IPS-18a (cell line): ENCODE results near the gene L1CAM.

Experiments
- H3K27ac ChIP-seq: one replicate; pipeline ENCODE4 v1.5.1; 2013; ENCODE audit warnings: low read length
- H3K27me3 ChIP-seq: one replicate; pipeline ENCODE4 v1.6.1; 2013; ENCODE audit warnings: mild to moderate bottlenecking, low read length; ENCODE audit not compliant: control insufficient read depth, insufficient read depth
- H3K36me3 ChIP-seq: one replicate; pipeline ENCODE4 v1.6.1; 2013; ENCODE audit warnings: low read depth, low read length; ENCODE audit not compliant: control insufficient read depth
- H3K4me1 ChIP-seq: one replicate; pipeline ENCODE4 v1.6.1; 2013; ENCODE audit warnings: low read depth, low read length; ENCODE audit not compliant: control insufficient read depth
- H3K4me3 ChIP-seq: one replicate; pipeline ENCODE4 v1.5.1; 2013; ENCODE audit warnings: low read length
- H3K9ac ChIP-seq: one replicate; pipeline ENCODE4 v1.6.1; 2013; ENCODE audit warnings: mild to moderate bottlenecking, low read length, moderate library complexity
- H3K9me3 ChIP-seq: one replicate; pipeline ENCODE4 v1.6.1; 2013; ENCODE audit warnings: low read depth, low read length; ENCODE audit not compliant: control insufficient read depth

The L1CAM gene

DNA sequence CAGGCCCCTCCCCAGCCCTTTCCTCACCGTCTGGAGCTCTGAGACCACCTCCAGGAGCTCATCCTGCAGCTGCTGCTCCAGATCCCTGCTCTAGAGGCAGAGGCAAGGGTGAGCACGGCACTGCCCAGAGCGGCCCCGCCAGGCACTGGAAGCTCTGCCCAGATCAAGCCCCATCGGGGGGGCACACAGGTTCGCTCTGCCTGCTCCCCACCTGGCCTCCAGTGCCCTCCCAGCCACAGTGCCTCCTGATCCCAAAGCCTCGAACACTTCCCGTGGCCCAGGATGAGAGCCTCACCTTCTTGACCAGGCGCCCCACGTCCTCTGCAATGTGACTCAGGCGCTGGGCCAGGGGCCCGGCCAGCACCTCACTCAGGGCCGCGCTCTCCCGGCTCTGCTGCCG lies 35.1 kb upstream of the L1CAM start:
- H3K27ac ChIP-seq = no peak overlapping the region
- no peak overlapping the region for H3K9ac ChIP-seq
- H3K9me3 ChIP-seq = peaks cover 2% of the 10 kb centered on the region
- H3K27me3 ChIP-seq = no peaks in the 10 kb centered on the region
- H3K36me3 ChIP-seq = no peaks in the 10 kb centered on the region
- no peak overlapping the region for H3K4me3 ChIP-seq
- peaks cover 3% of the 10 kb centered on the region for H3K4me1 ChIP-seq

GRCh38 chrX:153920546-153920945 lies 34.6 kb upstream of the L1CAM start:
- H3K27ac ChIP-seq = no peak overlapping the region
- no peaks in the 10 kb centered on the region for H3K36me3 ChIP-seq
- H3K4me1 ChIP-seq = peaks cover 1% of the 10 kb centered on the region
- H3K27me3 ChIP-seq = no peaks in the 10 kb centered on the region
- no peak overlapping the region for H3K4me3 ChIP-seq
- H3K9ac ChIP-seq = no peak overlapping the region
- H3K9me3 ChIP-seq = peaks cover 2% of the 10 kb centered on the region

- no peaks in the 10 kb centered on the region for H3K27me3 ChIP-seq
- H3K4me1 ChIP-seq = no peaks in the 10 kb centered on the region
- no peak overlapping the region for H3K27ac ChIP-seq
- no peaks in the 10 kb centered on the region for H3K36me3 ChIP-seq
- H3K9me3 ChIP-seq = peaks cover 2% of the 10 kb centered on the region
- H3K4me3 ChIP-seq = no peak overlapping the region
- H3K9ac ChIP-seq = no peak overlapping the region
Measured at GRCh38 chrX:153919281-153919680, 33.3 kb upstream of the L1CAM start.

GRCh38 chrX:153917869-153918268 lies 31.9 kb upstream of the L1CAM start:
- no peaks in the 10 kb centered on the region for H3K36me3 ChIP-seq
- peaks cover 2% of the 10 kb centered on the region for H3K9me3 ChIP-seq
- H3K27me3 ChIP-seq = no peaks in the 10 kb centered on the region
- H3K4me1 ChIP-seq = no peaks in the 10 kb centered on the region
- no peak overlapping the region for H3K27ac ChIP-seq
- H3K9ac ChIP-seq = no peak overlapping the region
- no peak overlapping the region for H3K4me3 ChIP-seq

DNA sequence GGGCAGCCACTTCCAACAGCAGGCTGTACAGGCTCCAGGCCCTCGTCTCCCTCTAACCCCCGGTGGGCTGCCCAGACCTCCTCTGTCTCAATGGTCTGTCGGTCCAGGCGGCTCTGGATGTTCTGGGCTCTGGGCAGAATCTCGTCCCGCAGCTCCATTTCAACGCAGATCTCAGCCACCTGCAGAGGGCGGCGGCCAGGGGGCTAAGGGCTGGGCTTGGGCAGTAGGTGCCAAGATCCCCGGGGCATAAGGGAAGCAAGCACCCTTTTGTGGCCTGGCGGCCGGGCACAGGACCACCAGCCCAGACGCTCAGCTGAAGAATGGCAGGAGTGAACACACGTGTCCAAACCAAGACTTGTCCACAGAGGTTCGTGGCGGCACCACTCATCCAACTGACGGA lies 27.7 kb upstream of the L1CAM start:
- no peaks in the 10 kb centered on the region for H3K4me1 ChIP-seq
- no peak overlapping the region for H3K9ac ChIP-seq
- no peaks in the 10 kb centered on the region for H3K36me3 ChIP-seq
- H3K9me3 ChIP-seq = no peaks in the 10 kb centered on the region
- no peak overlapping the region for H3K4me3 ChIP-seq
- no peaks in the 10 kb centered on the region for H3K27me3 ChIP-seq
- no peak overlapping the region for H3K27ac ChIP-seq

GRCh38 chrX:153913211-153913610 lies 27.2 kb upstream of the L1CAM start:
- Histone ChIP-seq H3K9ac (no peak overlapping the region), H3K36me3 (no peaks in the 10 kb centered on the region), H3K4me3 (no peak overlapping the region), H3K27me3 (no peaks in the 10 kb centered on the region), H3K27ac (no peak overlapping the region), H3K9me3 (no peaks in the 10 kb centered on the region), H3K4me1 (no peaks in the 10 kb centered on the region)

- H3K4me1 ChIP-seq = no peaks in the 10 kb centered on the region
- no peaks in the 10 kb centered on the region for H3K9me3 ChIP-seq
- no peak overlapping the region for H3K9ac ChIP-seq
- H3K27ac ChIP-seq = no peak overlapping the region
- H3K36me3 ChIP-seq = no peaks in the 10 kb centered on the region
- no peaks in the 10 kb centered on the region for H3K27me3 ChIP-seq
- no peak overlapping the region for H3K4me3 ChIP-seq
Measured at GRCh38 chrX:153911798-153912197, 25.8 kb upstream of the L1CAM start.

DNA sequence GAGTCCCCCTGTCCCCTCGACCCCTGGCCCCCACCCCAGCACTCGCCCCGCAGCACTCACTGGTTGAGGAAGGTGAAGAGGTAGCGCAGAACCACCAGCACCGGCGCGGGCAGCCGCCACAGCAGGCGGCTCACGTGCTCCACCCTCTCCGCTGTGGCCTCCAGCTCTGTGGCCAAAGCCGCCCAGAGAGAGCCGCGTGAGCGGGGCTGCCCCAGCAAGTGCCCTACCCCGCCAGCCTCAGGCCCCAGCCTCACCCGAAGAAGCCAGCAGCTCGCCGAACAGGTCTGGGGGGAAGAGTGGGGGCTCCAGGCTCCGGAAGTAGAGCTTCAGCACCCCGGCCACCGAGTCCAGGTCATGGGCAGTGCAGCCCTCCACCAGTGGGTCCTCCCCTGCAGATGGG lies 24.5 kb upstream of the L1CAM start:
- no peak overlapping the region for H3K4me3 ChIP-seq
- H3K27ac ChIP-seq = no peak overlapping the region
- H3K9me3 ChIP-seq = no peaks in the 10 kb centered on the region
- H3K27me3 ChIP-seq = no peaks in the 10 kb centered on the region
- H3K9ac ChIP-seq = no peak overlapping the region
- no peaks in the 10 kb centered on the region for H3K4me1 ChIP-seq
- no peaks in the 10 kb centered on the region for H3K36me3 ChIP-seq

DNA sequence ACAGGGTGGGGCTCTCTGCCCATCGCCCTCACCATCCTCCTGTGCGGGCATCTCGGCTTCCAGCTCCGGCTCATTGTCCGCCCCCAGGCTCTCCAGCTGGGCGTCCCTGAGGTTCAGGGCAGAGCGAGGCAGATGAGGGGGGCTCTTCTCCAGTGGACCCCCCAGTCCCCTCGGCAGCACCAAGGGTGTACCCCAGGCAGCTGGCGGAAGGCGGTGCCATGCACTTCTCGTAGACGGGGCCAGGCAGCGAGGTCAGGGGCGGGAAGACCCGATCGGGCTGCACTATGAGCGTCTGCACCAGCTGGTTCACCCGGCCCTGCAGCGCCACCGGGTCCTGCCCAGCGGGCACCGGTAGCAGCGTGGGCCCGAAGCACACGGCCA lies 24.0 kb upstream of the L1CAM start:
- Histone ChIP-seq H3K36me3 (no peaks in the 10 kb centered on the region), H3K27me3 (no peaks in the 10 kb centered on the region), H3K4me1 (no peaks in the 10 kb centered on the region), H3K4me3 (no peak overlapping the region), H3K9me3 (no peaks in the 10 kb centered on the region), H3K9ac (no peak overlapping the region), H3K27ac (no peak overlapping the region)

- Histone ChIP-seq H3K9ac (no peak overlapping the region), H3K27ac (no peak overlapping the region), H3K36me3 (no peaks in the 10 kb centered on the region), H3K27me3 (no peaks in the 10 kb centered on the region), H3K4me3 (no peak overlapping the region), H3K4me1 (no peaks in the 10 kb centered on the region), H3K9me3 (no peaks in the 10 kb centered on the region)
Measured at GRCh38 chrX:153909024-153909979, 23.3 kb upstream of the L1CAM start.

DNA sequence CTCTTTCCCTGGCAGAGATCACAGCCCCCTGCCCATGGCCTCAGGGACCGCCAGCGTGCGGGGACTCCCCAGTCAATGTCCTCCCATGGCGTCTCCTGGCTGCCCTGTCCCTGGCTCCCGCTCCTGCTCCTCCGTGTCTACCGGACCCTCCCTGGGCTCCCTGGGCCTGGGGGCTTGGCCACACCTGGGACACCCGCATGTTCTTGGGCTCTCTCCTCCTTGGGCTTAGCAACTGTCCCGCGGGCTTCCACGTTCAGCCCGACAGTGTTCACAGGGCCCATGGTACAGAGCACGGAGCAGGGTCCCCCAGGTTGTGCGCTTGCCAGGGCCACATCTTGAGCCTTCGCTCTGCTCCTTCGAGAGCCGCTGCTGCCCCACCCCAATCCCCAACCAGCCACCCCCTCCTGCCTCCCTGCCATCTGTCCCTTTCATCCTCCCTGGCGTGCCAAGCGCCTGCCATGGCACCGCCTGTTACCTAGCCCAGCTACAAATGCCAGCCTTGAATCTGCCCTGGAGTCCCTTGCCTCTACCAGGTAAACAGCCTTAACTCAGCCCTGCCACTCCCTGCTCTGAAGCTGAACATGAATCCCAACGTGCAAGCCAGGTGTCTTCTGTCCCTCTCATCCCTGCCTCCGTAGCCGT lies 22.4 kb upstream of the L1CAM start:
- no peak overlapping the region for H3K9ac ChIP-seq
- H3K27ac ChIP-seq = no peak overlapping the region
- no peaks in the 10 kb centered on the region for H3K27me3 ChIP-seq
- H3K36me3 ChIP-seq = no peaks in the 10 kb centered on the region
- H3K4me1 ChIP-seq = no peaks in the 10 kb centered on the region
- no peak overlapping the region for H3K4me3 ChIP-seq
- no peaks in the 10 kb centered on the region for H3K9me3 ChIP-seq

- Histone ChIP-seq H3K9me3 (no peaks in the 10 kb centered on the region), H3K9ac (no peak overlapping the region), H3K36me3 (no peaks in the 10 kb centered on the region), H3K4me1 (no peaks in the 10 kb centered on the region), H3K4me3 (no peak overlapping the region), H3K27me3 (no peaks in the 10 kb centered on the region), H3K27ac (no peak overlapping the region)
Measured at GRCh38 chrX:153907456-153907855, 21.5 kb upstream of the L1CAM start.
